Activated CD8-positive, alpha-beta memory T cell treated with anti-CD3 and anti-CD28 coated beads for 48 hours (primary cell): ENCODE results near the gene VILL.
"Not testable (repeated sequence)": the region's sequence is repeated elsewhere in the genome, so short reads cannot be mapped to it uniquely, and the experiment has no call there.

Experiments used
- DNase-seq, 3 experiments: peaks; one replicate each; pipeline ENCODE4 v3.0.0-alpha.2; 2020; ENCODE audit warnings: low read depth in 2 of 3, low spot score in 2 of 3

VILL gene

GRCh38 chr3:38033586-38033985 is 43.0 kb downstream of the VILL start:
- not testable (repeated sequence) for DNase-seq

- DNase-seq: not testable (repeated sequence)
Observed at GRCh38 chr3:38034335-38034734, 43.7 kb downstream of the VILL start.

DNA sequence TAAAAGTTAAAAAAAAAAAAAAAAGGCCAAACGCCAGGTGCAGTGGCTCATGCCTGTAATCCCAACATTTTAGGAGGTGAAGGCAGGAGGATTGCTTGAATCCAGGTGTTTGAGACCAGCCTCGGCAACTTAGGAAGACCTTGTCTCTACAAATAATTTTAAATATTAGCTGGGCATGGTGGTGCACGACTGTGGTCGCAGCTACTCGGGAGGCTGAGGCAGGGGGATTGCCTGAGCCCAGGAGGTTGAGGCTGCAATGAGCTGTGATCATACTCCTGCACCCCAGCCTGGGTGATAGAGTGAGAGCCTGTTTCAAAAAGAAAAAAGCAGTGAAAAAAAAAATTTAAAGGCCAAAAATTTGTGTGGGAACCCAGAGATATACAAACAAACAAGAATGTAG is 45.7 kb downstream of the VILL start:
- DNase-seq: no peak

GRCh38 chr3:38036906-38037305 is 46.3 kb downstream of the VILL start:
- DNase-seq: no peak

- DNase-seq: no peak
Observed at GRCh38 chr3:38038447-38038911, 47.9 kb downstream of the VILL start.

DNA sequence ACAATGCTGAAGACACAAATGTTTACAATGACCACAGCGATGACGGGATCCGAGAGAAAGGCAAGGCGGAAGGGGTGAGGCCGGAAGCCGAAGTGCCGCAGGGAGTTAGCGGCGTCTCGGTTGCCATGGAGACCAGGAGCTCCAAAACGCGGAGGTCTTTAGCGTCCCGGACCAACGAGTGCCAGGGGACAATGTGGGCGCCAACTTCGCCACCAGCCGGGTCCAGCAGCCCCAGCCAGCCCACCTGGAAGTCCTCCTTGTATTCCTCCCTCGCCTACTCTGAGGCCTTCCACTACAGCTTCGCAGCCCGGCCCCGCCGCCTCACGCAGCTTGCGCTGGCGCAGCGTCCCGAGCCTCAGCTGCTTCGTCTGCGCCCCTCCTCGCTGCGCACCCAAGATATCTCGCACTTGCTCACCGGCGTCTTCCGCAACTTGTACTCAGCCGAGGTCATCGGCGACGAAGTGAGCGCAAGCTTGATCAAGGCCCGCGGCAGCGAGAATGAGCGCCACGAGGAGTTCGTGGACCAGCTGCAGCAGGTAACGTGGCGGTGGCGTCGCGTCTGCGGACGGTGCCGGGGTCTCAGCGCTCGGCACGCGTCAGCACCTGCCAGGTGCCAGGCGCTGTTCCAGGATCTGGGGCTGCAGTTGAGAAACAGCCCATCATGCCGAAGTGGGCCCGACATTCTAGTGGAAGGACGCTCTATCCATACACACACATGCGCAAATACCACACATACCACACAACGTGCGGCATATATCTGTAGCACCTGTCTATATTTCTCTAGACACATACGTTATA is 48.7 kb downstream of the VILL start, which contains the start of gene DLEC1:
Gene DLEC1 (plus strand): TSS at position 108 of the 798 bp plus-strand sequence. CDS start 18 bp downstream, at position 126.
- peak in 2 of 3 experiments; percentile 54 to 58 for DNase-seq

DNA sequence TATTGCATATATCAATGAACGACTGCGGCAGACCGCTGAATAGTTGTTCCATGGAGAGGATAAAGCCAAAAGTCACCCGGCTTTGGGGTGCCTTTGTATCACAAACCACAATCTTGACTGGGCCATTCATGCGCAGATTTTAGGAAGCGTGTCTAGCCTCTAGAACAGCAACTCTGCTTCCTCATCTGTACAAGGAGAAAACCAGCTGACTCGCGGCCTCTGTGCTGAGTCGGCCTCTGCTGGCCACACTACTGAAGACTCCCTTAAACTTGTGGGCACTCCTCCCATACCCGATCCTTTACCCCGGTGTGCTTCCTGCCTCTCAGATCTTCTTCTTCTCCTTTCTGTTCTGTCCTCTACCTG is 49.3 kb downstream of the VILL start:
- DNase-seq: no peak

DNA sequence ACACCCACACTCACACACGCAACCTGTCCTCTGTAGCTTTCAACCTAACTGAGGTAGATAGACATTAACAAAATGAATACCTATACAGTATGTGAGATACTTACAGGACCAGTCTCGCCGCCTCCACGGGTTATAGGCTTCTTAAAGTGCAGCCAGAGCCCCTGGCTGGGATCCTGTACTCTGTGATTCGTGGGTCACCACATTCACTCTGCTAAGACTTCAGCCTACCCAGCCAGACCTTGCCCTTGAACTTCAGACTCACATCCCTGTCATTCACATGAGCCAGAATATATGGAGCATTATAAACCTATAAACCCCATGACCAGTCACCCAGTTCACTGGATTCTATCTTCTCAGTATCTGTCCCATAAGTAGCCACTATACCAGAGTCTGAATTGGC is 49.8 kb downstream of the VILL start:
- no peak for DNase-seq

DNA sequence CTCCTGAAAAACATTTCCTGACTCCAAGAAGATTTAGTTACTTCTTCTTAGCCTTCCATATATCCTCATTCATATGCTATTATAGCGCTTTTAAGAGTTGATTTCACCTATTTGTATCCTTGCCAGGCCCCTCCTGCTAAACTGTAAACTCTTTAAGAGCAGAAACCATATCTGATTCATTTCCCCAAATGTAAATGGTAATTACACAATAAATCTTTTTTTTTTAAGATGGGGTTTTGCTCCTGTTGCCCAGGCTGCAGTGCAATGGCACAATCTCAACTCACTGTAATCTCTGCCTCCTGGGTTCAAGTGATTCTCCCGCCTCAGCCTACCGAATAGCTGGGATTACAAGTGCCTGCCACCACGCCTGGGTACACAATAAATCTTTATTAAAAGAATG is 52.9 kb downstream of the VILL start:
- DNase-seq: no peak

DNA sequence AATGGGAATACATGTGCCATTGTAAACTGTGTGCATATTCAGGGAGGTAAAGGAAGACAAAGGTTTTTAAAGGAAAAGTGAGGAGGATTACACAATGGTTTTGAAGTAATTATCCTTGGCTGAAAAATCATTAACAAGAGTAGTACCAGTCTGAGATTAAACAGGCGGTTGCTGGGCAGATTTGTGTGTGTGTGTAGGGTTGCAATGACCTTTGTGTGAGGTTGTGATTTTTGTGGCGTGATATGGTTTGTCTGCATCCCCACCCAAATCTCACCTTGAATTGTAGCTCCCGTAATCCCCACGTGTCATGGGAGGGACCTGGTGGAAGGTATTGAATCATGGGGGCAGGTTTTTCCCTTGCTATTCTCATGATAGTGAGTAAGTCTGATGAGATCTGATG is 55.4 kb downstream of the VILL start:
- no peak for DNase-seq

- no peak for DNase-seq
Observed at GRCh38 chr3:38046821-38047220, 56.2 kb downstream of the VILL start.

DNA sequence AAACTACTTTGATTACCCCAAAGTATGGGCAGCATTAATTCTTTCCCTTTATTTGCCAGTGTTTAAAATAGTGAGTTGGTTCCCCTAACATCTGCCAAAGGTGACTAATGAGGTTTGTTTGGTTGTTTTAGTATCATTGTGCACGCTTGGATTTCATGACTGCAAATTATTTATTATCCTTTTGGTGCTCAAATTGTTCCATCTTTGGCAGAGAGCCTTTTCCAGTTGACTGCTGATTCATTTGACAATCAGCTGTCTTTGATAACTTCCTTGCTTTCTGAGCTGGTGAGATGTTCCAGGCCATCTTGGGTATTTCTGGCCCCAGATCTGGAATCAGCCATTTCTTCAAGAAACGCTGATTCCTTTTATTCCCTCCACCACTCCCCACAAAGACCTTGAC is 57.3 kb downstream of the VILL start:
- DNase-seq: no peak

- DNase-seq: no peak
Observed at GRCh38 chr3:38049358-38050126, 59.0 kb downstream of the VILL start.

GRCh38 chr3:38051131-38051530 is 60.5 kb downstream of the VILL start:
- DNase-seq: no peak

GRCh38 chr3:38053286-38053685 is 62.7 kb downstream of the VILL start:
- not testable (repeated sequence) for DNase-seq

GRCh38 chr3:38053813-38054498 is 63.4 kb downstream of the VILL start:
- not testable (repeated sequence) for DNase-seq

DNA sequence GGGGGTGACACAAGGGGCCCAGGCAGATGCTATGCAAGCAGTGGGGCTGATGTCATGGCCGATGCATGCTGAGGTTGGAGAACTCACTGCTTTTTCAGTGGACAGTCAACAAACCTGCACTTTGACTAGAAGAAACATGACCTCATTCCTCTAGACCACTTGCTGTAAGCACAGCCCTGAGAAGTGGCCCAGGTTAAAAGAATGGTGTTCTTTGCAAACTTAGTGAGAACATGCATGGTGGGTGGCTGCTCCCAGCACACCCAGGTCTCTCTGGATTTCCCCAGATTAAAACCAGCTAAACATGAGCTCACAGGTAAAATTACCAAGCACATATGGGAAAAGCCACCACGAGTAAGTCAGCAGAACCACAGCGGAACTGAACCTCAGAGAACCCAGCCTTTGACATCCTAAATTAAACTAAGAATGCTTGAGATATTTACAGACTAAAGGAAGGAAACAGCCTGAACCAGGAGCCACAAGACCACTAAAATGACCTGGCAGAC is 64.0 kb downstream of the VILL start:
- DNase-seq: no peak
